HG03097 (cell line): ENCODE measurements around the gene IL31RA.

ENCODE experiments used
- ATAC-seq: cut with Tn5 transposase; IDR thresholded peaks from one replicate; pipeline ENCODE4 v1.9.1; 2021; ENCODE audit not compliant: unreplicated experiment, low FRiP score

Gene IL31RA

DNA sequence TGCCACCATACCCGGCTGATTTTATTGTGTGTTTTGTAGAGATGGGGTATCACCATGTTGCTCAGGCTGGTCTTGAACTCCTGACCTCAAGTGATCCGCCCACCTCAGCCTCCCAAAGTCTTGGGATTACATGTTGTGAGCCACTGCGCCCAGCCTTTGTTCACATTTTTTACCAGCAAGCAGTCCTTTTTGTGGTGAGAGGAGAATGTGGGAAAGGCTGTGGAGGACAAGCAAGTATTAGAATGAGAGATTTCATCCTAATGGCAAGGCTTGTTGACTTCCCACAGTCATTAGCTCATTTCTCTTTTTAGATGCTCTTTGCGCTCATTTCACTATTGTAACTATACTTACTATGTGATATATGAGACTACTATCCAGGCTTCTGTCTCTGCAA, 6.1 kb downstream of the IL31RA start:
- ATAC-seq: no peak

- ATAC-seq: no peak
Measured at GRCh38 chr5:55858104-55858503, 6.9 kb downstream of the IL31RA start.

GRCh38 chr5:55860288-55860687, 9.1 kb downstream of the IL31RA start:
- no peak for ATAC-seq

GRCh38 chr5:55860709-55861108, 9.6 kb downstream of the IL31RA start:
- ATAC-seq: no peak

DNA sequence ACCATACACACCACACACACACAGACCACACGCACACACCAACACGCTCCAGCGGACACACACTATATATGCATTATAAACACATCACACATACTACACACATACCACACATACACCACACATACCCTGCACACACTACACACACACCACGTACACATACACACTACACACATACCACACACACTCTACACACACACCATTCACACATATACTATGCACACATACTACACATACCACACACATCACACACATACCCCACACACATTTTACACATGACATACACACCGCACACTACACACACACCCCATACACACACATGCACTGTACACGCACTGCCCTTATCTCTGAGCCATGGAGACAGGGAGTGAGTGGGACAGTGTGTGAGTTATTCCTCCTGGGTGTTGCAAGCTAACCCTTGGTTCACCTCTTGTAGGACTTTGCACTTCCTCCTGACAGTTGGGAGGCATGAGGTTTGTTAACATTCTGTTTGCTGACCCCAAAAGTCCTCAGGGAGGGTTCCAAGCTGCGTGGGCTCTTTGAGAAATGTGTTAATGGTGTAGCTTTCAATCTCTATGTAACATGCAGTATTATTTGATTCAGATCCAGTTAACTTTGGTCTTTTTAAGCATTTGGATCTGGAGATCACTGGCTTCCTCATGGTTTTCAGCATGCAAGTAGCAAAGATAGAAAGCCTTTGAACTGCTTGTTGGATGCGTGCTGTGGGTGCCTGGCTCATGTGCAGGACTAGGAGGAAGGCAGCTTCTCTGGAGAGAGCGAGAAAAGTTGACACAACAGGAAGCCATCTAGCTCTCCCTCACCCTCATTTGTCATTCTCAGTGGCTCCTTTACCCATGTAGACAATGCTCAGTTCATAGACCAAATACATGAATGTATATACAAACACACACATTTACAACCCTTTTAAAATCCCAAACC, 13.7 kb downstream of the IL31RA start:
- no peak for ATAC-seq

DNA sequence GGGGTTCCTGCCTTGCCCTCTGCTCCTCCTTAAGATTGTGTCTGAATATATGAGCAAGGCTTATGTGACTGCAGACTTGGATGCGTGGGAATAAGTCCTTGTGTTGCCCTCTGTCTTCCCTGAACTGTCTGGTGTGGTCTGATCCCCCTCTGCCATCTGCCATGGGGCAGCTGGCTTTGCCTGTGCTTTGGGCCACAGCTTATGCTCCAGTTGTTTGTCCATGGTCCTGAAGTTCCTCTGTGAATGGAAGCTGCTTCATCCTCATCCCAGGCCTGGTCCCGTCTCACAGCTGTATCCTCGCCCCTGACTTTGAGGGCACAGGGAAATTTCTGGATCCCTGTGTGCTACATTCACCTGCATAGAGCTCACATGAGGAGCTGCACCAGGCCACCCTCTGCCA, 14.7 kb downstream of the IL31RA start:
- no peak for ATAC-seq

DNA sequence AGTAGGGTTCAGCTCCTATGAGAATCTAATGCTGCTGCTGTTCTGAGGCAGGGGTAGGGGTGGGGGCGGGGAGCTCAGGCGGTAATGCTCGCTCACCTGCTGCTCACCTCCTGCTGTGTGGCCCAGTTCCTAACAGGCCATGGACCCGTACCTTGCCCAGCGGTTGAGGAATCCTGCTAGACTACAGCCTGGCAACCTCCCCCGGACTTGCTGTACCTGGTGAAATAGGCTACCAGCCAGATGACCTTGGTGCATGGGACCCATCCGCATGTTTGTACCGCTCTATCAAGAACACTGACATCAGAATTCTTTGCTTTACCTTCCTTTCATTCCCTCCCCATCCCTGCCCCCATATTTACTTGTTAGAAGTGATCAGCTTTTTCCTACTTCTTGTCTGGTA, 15.3 kb downstream of the IL31RA start:
- no peak for ATAC-seq

GRCh38 chr5:55866934-55867333, 15.8 kb downstream of the IL31RA start:
- ATAC-seq: no peak

- no peak for ATAC-seq
Measured at GRCh38 chr5:55868846-55869245, 17.7 kb downstream of the IL31RA start.

GRCh38 chr5:55869847-55870246, 18.7 kb downstream of the IL31RA start:
- ATAC-seq: no peak

GRCh38 chr5:55873234-55873633, 22.1 kb downstream of the IL31RA start:
- no peak for ATAC-seq

DNA sequence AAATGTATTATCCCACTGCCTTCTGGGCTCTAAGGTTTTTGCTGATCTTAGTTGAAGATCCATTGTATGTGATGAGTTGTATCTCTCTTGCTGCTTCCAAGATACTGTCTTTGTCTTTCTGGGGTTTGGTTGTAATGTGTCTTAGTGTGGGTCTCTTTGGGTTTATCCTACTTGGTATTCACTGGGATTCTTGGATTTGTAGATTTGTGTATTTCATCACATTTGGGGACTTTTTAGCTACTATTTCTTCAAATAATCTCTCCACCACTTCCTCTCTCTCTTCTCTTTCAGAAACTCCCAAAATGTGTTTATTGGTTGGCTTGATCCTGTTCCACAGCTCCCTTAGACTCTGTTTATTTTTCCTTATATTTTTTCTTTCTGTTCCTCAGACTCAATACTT, 26.5 kb downstream of the IL31RA start:
- ATAC-seq: no peak

- no peak for ATAC-seq
Measured at GRCh38 chr5:55880453-55880852, 29.3 kb downstream of the IL31RA start.

DNA sequence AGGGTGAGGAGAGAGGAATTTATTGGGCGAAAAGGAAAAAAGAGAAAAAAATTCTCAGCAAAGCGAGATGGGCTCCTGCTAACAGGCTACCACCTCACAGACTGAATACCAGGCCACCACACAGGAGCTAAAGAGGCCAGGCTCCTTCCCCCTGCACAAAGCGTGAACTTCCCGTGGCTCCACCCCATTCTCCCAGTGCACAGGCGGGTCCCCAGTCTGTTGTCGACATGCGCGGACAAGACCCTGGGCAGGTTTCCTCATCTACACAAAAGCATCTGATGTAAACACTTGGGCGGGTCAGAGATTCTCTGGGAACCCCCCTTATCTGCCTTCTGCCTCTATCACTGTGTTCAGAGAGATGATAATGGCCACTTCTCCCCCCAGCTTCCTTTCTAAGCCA, 34.2 kb downstream of the IL31RA start:
- ATAC-seq: no peak

DNA sequence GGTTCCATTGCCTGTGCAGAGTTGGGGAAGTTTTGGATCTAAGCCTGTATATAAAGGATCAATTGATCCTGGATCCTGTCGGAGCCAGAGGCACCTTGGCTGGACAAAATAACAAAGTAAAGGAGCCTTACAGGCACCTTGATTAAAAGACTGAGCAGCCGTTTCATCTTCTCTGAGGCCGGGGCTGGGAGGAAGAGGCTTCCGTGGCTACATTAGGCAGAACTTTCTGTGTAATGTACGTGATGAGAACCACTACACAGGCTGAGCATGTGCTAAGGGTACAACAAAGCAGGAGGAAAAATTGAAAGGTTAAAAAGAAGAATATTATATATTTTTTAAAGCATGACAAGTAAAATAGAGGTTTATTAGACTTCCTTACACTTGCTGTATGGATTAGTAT, 37.0 kb downstream of the IL31RA start:
- no peak for ATAC-seq

- no peak for ATAC-seq
Measured at GRCh38 chr5:55892479-55892878, 41.3 kb downstream of the IL31RA start.

GRCh38 chr5:55894135-55894534, 43.0 kb downstream of the IL31RA start:
- ATAC-seq: no peak

- ATAC-seq: no peak
Measured at GRCh38 chr5:55895346-55895745, 44.2 kb downstream of the IL31RA start.

DNA sequence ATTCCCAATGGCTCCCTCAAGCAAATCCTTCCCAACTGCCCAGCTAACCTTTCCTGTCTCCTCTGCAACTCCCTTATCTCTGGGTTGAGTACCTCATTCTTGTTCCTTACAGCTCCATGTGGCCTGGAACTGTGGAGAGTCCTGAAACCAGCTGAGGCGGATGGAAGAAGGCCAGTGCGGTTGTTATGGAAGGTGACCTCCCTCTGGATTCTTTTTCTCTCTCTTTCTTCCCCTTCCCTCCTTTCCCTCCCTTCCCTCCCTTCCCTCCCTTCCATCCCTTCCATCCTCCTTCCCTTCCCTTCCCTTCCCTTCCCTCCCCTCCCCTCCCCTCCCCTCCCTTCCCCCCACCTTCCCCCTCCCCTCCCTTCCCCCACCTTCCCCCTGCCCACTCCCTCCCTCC, 45.1 kb downstream of the IL31RA start:
- no peak for ATAC-seq

DNA sequence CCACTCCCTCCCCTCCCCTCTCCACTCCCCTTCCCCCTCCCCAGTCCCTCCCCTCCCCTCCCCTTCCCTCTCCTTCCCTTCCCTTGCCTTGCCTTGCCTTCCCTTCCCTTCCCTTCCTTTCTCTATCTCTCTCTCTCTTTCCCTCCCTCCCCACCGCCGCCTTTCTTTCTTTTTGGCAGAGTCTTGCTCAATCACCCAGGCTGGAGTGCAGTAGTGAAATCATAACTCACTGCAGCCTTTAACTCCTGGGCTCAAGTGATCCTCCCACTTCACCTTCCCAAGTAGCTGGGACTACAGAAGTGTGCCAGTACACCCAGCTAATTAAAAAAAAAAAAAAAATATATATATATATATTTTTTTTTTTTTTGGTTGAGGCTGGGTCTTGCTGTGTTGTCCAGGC, 45.5 kb downstream of the IL31RA start:
- ATAC-seq: no peak

- no peak for ATAC-seq
Measured at GRCh38 chr5:55897206-55897894, 46.2 kb downstream of the IL31RA start.

GRCh38 chr5:55897905-55898304, 46.7 kb downstream of the IL31RA start:
- no peak for ATAC-seq
